ENCODE data around the gene TNFRSF12A. TPM values are rescaled to one million over a fixed set of nuclear protein-coding genes. Genes with fewer than 3 reads are reported as not detected.

The TNFRSF12A gene
- total and polyA plus RNA-seq, 4 experiments from 2014 or later: 0.33 to 1.0 (median 0.58) TPM

DNA sequence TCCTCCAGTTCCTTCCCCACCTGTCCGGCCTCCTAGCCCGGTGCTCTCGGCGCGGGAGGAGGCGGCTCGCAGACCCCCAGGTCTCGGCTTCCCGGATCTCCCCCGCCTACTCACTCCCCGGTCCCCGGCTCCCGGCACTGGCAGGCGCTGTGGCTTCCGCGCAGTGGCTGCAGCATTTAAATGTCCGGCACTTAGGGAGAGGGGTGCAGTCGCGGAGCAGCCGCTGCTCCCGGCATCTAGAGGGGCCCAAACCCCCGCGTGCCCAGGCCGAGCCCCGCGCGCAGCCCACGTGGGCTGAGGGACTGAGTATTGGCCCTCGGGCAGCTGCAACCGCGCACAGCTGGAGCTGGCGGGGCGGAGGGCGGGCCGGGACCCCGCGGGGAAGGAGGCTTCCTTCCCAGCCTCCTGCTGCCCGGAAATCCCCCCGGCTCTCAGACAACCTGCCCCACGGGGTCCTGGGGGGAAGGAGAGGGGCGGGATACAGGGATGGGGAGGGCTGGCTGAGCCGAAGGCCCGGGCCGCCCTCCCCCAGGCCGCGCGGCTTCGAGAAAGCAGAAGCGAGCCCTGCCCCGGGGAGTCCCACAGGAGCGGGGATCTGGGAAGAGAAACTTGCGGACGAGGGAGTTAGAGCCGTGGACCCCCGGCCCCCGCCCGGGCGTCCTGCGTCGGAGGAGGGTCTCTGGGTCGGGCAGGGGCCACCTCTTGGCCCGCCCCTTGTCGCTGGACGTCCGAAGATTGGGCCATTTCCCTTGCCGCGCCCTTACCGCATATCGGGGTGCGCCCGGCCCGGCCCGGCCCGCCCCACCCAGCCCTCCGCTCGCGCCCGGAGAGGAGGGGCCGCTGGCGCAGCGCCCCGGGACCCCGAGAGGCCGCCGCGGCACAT, 25.8 kb downstream of the TNFRSF12A start, which contains the start of gene MMP25:
TSS of gene MMP25 (plus strand) at position 804 of the 883 bp plus-strand sequence. CDS start 357 bp downstream, outside the sequence.
- DNase-seq: no peak
- CTCF ChIA-PET (ENCODE audit: partially characterized antibody): interaction anchor here (1.6 to 8.2 kb wide), 2 partner anchors 16 to 81 kb away, joined by 3 to 80 read pairs; no protein-coding TSS in a partner anchor

DNA sequence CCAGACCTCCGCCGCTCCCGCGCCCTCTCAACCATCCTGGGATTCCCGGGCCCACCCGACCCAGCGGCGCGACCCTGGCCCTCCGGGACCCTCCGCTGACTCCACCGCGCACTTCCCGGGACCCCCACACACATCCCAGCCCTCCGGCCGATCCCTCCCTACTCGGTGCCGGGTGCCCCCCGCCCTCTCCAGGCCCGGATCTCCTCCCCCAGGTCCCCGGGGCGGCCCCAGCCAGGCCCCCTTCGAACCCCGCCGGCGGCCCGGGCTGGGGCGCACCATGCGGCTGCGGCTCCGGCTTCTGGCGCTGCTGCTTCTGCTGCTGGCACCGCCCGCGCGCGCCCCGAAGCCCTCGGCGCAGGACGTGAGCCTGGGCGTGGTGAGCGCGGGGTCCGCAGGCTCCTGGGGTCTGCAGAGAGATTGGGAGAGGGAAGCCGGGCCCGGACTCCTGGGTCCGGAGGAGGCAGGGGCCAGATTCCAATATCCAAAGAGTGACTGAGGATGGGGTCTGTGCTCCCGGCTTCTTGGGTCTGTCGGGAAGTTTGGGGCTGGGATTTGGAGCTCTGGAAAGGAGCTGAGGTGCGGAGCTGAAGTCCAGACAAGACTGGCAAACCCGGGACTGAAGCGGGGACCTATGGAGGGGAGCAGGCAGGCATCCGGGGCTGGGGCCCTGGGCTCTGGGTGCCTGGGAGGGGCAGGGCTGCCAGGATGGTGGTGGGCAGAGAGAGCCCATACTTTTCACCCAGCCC, 26.6 kb downstream of the TNFRSF12A start:
- intact Hi-C loops (cut with micrococcal nuclease): no loop called here
- Histone ChIP-seq H3K27ac (ENCODE audit: low read depth, low read length) (no peak overlapping the region), H3K4me1 (ENCODE audit: insufficient read depth, low read length) (peaks cover 22% of the 10 kb centered on the region), H3K4me3 (ENCODE audit: low read length in 2 of 2) (no peak overlapping the region), H3K27me3 (ENCODE audit: insufficient read depth, low read length) (peaks cover 33% of the 10 kb centered on the region), H3K9me3 (ENCODE audit: control insufficient read depth in 1 of 2, low read length in 2 of 2) (no peaks in the 10 kb centered on the region), H3K36me3 (ENCODE audit: insufficient read depth, low read length) (no peaks in the 10 kb centered on the region)
- Mint-ChIP-seq H3K27ac (peak overlapping the region in 1 of 7 donors; percentile 4), H3K27me3 (peaks cover 12 to 17% of the 10 kb centered on the region in 2 donors), H3K4me1 (peaks cover 16 to 37% (median 20%) of the 10 kb centered on the region in 4 donors), H3K36me3 (no peaks in the 10 kb centered on the region), H3K4me3 (peak overlapping the region in 7 of 8 donors; percentile 21 to 65 (median 61)), H3K9me3 (no peaks in the 10 kb centered on the region)
- ChIA-PET CTCF (ENCODE audit: partially characterized antibody) (interaction anchor here (1.7 to 2.0 kb wide), 3 partner anchors 17 to 43 kb away, joined by 4 to 7 read pairs (median 6); no protein-coding TSS in a partner anchor), POLR2A (ENCODE audit: partially characterized antibody) (interaction anchor here (0.6 to 3.5 kb wide), 9 partner anchors 9 to 82 kb away, joined by 3 to 27 read pairs (median 6); partner anchors contain the start of gene IL32)
- DNase-seq: no peak

More for the DNA sequence above, 25.8 kb downstream of the TNFRSF12A start, which contains the start of gene MMP25:
- no peaks in the 10 kb centered on the region for H3K36me3 ChIP-seq (ENCODE audit: insufficient read depth, low read length)
- no peaks in the 10 kb centered on the region for H3K9me3 ChIP-seq (ENCODE audit: control insufficient read depth in 1 of 2, low read length in 2 of 2)
- Mint-ChIP-seq H3K9me3 (no peaks in the 10 kb centered on the region), H3K4me1 (peaks cover 12 to 34% (median 17%) of the 10 kb centered on the region in 4 donors), H3K27me3 (peaks cover 14 to 17% of the 10 kb centered on the region in 2 donors), H3K27ac (peak within 1 kb of the TSS in 3 of 7 donors; percentile 4 to 55 (median 12)), H3K36me3 (no peaks in the 10 kb centered on the region), H3K4me3 (peak within 1 kb of the TSS; percentile 72 to 90 (median 83))
- peaks cover 22% of the 10 kb centered on the region for H3K4me1 ChIP-seq (ENCODE audit: insufficient read depth, low read length)
- POLR2A ChIA-PET (ENCODE audit: partially characterized antibody): interaction anchor here (0.6 to 1.7 kb wide), 8 partner anchors 10 to 105 kb away, joined by 3 to 9 read pairs (median 4); partner anchors contain the start of genes HCFC1R1, IL32, THOC6 and ZNF213
- intact Hi-C loops (cut with micrococcal nuclease): no loop called here
- no peak within 1 kb of the TSS for H3K27ac ChIP-seq (ENCODE audit: low read depth, low read length)
- H3K27me3 ChIP-seq (ENCODE audit: insufficient read depth, low read length): peaks cover 33% of the 10 kb centered on the region
- H3K4me3 ChIP-seq (ENCODE audit: low read length in 2 of 2): peak within 1 kb of the TSS in 1 of 2 donors; percentile 38

DNA sequence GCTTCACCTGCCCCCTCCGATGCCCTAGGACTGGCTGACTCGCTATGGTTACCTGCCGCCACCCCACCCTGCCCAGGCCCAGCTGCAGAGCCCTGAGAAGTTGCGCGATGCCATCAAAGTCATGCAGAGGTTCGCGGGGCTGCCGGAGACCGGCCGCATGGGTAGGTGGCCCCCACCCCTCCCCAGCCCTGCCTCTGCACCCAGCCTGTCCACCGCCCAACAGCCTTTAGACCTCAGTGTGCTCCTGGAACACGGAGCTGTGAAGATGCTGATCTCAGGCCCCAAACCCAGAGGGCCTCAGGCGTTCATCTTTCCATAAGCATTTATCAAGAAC, 27.2 kb downstream of the TNFRSF12A start:
- intact Hi-C loops (cut with micrococcal nuclease): no loop called here
- Histone ChIP-seq H3K4me3 (ENCODE audit: low read length in 2 of 2) (no peak overlapping the region), H3K36me3 (ENCODE audit: insufficient read depth, low read length) (no peaks in the 10 kb centered on the region), H3K4me1 (ENCODE audit: insufficient read depth, low read length) (peaks cover 22% of the 10 kb centered on the region), H3K9me3 (ENCODE audit: control insufficient read depth in 1 of 2, low read length in 2 of 2) (no peaks in the 10 kb centered on the region), H3K27me3 (ENCODE audit: insufficient read depth, low read length) (peaks cover 33% of the 10 kb centered on the region), H3K27ac (ENCODE audit: low read depth, low read length) (no peak overlapping the region)
- ChIA-PET POLR2A (ENCODE audit: partially characterized antibody) (interaction anchor here (0.6 to 3.5 kb wide), 9 partner anchors 9 to 82 kb away, joined by 3 to 27 read pairs (median 6); partner anchors contain the start of gene IL32), CTCF (ENCODE audit: partially characterized antibody) (interaction anchor here (1.7 to 2.3 kb wide), 5 partner anchors 12 to 82 kb away, joined by 4 to 10 read pairs (median 6); no protein-coding TSS in a partner anchor)
- Mint-ChIP-seq H3K27me3 (peaks cover 12 to 17% of the 10 kb centered on the region in 2 donors), H3K4me1 (peaks cover 16 to 42% (median 24%) of the 10 kb centered on the region in 4 donors), H3K9me3 (no peaks in the 10 kb centered on the region), H3K27ac (no peak overlapping the region), H3K36me3 (peaks cover 0 to 3% of the 10 kb centered on the region in 2 donors), H3K4me3 (peak overlapping the region in 6 of 8 donors; percentile 25 to 65 (median 40))
- no peak for DNase-seq

DNA sequence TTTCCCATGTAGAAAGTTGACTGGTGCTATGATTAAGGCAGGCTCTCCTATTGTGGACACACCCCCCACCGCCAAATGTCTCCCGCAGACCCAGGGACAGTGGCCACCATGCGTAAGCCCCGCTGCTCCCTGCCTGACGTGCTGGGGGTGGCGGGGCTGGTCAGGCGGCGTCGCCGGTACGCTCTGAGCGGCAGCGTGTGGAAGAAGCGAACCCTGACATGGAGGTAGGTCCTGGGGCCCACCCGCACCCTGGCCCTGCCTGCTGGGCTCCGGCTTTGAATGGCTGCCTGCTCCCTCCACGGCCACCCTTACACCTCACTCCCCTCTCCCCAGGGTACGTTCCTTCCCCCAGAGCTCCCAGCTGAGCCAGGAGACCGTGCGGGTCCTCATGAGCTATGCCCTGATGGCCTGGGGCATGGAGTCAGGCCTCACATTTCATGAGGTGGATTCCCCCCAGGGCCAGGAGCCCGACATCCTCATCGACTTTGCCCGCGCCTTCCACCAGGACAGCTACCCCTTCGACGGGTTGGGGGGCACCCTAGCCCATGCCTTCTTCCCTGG, 29.8 kb downstream of the TNFRSF12A start:
- H3K4me3 Mint-ChIP-seq: no peak overlapping the region
- Histone ChIP-seq H3K27me3 (ENCODE audit: insufficient read depth, low read length) (peaks cover 13% of the 10 kb centered on the region), H3K4me1 (ENCODE audit: insufficient read depth, low read length) (peaks cover 23% of the 10 kb centered on the region), H3K4me3 (ENCODE audit: low read length in 2 of 2) (no peak overlapping the region), H3K36me3 (ENCODE audit: insufficient read depth, low read length) (no peaks in the 10 kb centered on the region), H3K9me3 (ENCODE audit: control insufficient read depth in 1 of 2, low read length in 2 of 2) (no peaks in the 10 kb centered on the region), H3K27ac (ENCODE audit: low read depth, low read length) (no peak overlapping the region)
- H3K4me1 Mint-ChIP-seq: peaks cover 24 to 53% (median 31%) of the 10 kb centered on the region in 4 donors
- peaks cover 0 to 13% of the 10 kb centered on the region in 2 donors for H3K36me3 Mint-ChIP-seq
- no peak for DNase-seq
- H3K27me3 Mint-ChIP-seq: peaks cover 5 to 8% of the 10 kb centered on the region in 2 donors
- H3K27ac Mint-ChIP-seq: no peak overlapping the region
- no peaks in the 10 kb centered on the region for H3K9me3 Mint-ChIP-seq
- POLR2A ChIA-PET (ENCODE audit: partially characterized antibody): interaction anchor here (0.7 to 3.5 kb wide), 7 partner anchors 9 to 85 kb away, joined by 3 to 27 read pairs (median 3); partner anchors contain the start of gene ZNF213
- CTCF ChIA-PET (ENCODE audit: partially characterized antibody): interaction anchor here (1.2 to 2.3 kb wide), 4 partner anchors 18 to 79 kb away, joined by 3 to 11 read pairs (median 9); no protein-coding TSS in a partner anchor
- intact Hi-C loops (cut with micrococcal nuclease): no loop called here

- Mint-ChIP-seq H3K27me3 (peaks cover under 1 to 3% of the 10 kb centered on the region in 2 donors), H3K27ac (peak overlapping the region in 2 of 7 donors; percentile 1 to 8), H3K36me3 (peaks cover 4 to 16% of the 10 kb centered on the region in 2 donors), H3K4me3 (no peak overlapping the region), H3K4me1 (peaks cover 26 to 53% (median 32%) of the 10 kb centered on the region in 4 donors), H3K9me3 (no peaks in the 10 kb centered on the region)
- intact Hi-C loops (cut with micrococcal nuclease): no loop called here
- Histone ChIP-seq H3K27me3 (ENCODE audit: insufficient read depth, low read length) (peaks cover 13% of the 10 kb centered on the region), H3K4me3 (ENCODE audit: low read length in 2 of 2) (no peak overlapping the region), H3K4me1 (ENCODE audit: insufficient read depth, low read length) (peaks cover 23% of the 10 kb centered on the region), H3K9me3 (ENCODE audit: control insufficient read depth in 1 of 2, low read length in 2 of 2) (no peaks in the 10 kb centered on the region), H3K36me3 (ENCODE audit: insufficient read depth, low read length) (no peaks in the 10 kb centered on the region), H3K27ac (ENCODE audit: low read depth, low read length) (no peak overlapping the region)
- POLR2A ChIA-PET (ENCODE audit: partially characterized antibody): interaction anchor here (1.0 to 2.0 kb wide), 7 partner anchors 17 to 121 kb away, joined by 3 to 7 read pairs (median 3); partner anchors contain the start of gene ZNF213
- CTCF ChIA-PET (ENCODE audit: partially characterized antibody): interaction anchor here (0.5 to 2.1 kb wide), 3 partner anchors 22 to 78 kb away, joined by 3 to 11 read pairs (median 7); no protein-coding TSS in a partner anchor
- no peak for DNase-seq
Observed at GRCh38 chr16:3050487-3050886, 30.3 kb downstream of the TNFRSF12A start.

- Histone ChIP-seq H3K36me3 (ENCODE audit: insufficient read depth, low read length) (no peaks in the 10 kb centered on the region), H3K27me3 (ENCODE audit: insufficient read depth, low read length) (peaks cover 11% of the 10 kb centered on the region), H3K9me3 (ENCODE audit: control insufficient read depth in 1 of 2, low read length in 2 of 2) (no peaks in the 10 kb centered on the region), H3K27ac (ENCODE audit: low read depth, low read length) (no peak overlapping the region), H3K4me1 (ENCODE audit: insufficient read depth, low read length) (peaks cover 24% of the 10 kb centered on the region), H3K4me3 (ENCODE audit: low read length in 2 of 2) (no peak overlapping the region)
- H3K27ac Mint-ChIP-seq: peak overlapping the region in 2 of 7 donors; percentile 14 to 66
- peaks cover 4 to 16% of the 10 kb centered on the region in 2 donors for H3K36me3 Mint-ChIP-seq
- ChIA-PET CTCF (ENCODE audit: partially characterized antibody) (interaction anchor here (0.5 to 2.1 kb wide), 5 partner anchors 19 to 80 kb away, joined by 3 to 11 read pairs (median 7); no protein-coding TSS in a partner anchor), POLR2A (ENCODE audit: partially characterized antibody) (interaction anchor here (0.8 to 2.0 kb wide), 11 partner anchors 8 to 121 kb away, joined by 3 to 7 read pairs (median 4); partner anchors contain the start of genes IL32 and ZNF213)
- peaks cover 0 to 3% of the 10 kb centered on the region in 2 donors for H3K27me3 Mint-ChIP-seq
- no peak overlapping the region for H3K4me3 Mint-ChIP-seq
- no peaks in the 10 kb centered on the region for H3K9me3 Mint-ChIP-seq
- peaks cover 29 to 56% (median 36%) of the 10 kb centered on the region in 4 donors for H3K4me1 Mint-ChIP-seq
- DNase-seq: no peak
- intact Hi-C loops (cut with micrococcal nuclease): no loop called here
Observed at GRCh38 chr16:3051009-3051408, 30.8 kb downstream of the TNFRSF12A start.
